IMR-90 (cell line): ENCODE results near the gene RIN1. TPM values are rescaled to one million over a fixed set of nuclear protein-coding genes. Genes with fewer than 3 reads are reported as not detected.

Source experiments
- ATAC-seq: fragments of 200-7000 bp; cut with Tn5 transposase; 2 replicates; pipeline ENCODE4 v1.9.1; 2020; ENCODE audit warnings: low read depth, mild to moderate bottlenecking, moderate library complexity
- BruUV-seq: library from RNA; stranded (reverse); fragments of 400-500 nt; replicated peaks from 2 replicates; lab custom pipeline; 2021; lab: Mats Ljungman, UMichigan
- CTCF ChIA-PET: fragments of 300-600 bp; formaldehyde crosslinking; extraction: SDS; loops from one replicate; lab custom pipeline; 2021; ENCODE audit warnings: antibody characterized with exemption; lab: Yijun Ruan, JAX
- POLR2A ChIA-PET: fragments of 300-600 bp; sonication (Branson Sonifier 250); formaldehyde crosslinking; loops from one replicate; lab custom pipeline; 2022; ENCODE audit warnings: antibody characterized with exemption; ENCODE audit not compliant: unreplicated experiment; lab: Charles Lee
- DNase-seq: peaks from one replicate; pipeline ENCODE4 v3.0.0; 2013
- H2AFZ ChIP-seq: replicated peaks from 2 replicates; pipeline ENCODE3; 2013; ENCODE audit warnings: low read length, mild to moderate bottlenecking; ENCODE audit not compliant: poor library complexity
- H2AK5ac ChIP-seq: 2 replicates; pipeline ENCODE4 v1.6.1; 2013; ENCODE audit warnings: low read depth, low read length, inconsistent platforms
- H2AK9ac ChIP-seq: replicated peaks from 2 replicates; pipeline ENCODE3; 2013; ENCODE audit warnings: mild to moderate bottlenecking, low read depth, low read length, moderate library complexity; ENCODE audit not compliant: poor library complexity
- H2BK120ac ChIP-seq: 2 replicates; pipeline ENCODE4 v1.6.1; 2013; ENCODE audit warnings: low read depth, low read length, inconsistent platforms
- H2BK15ac ChIP-seq: 3 replicates; pipeline ENCODE4 v1.6.1; 2013; ENCODE audit warnings: low read depth, low read length, inconsistent platforms
- H2BK20ac ChIP-seq: 2 replicates; pipeline ENCODE4 v1.6.1; 2013; ENCODE audit warnings: low read depth, mild to moderate bottlenecking, inconsistent platforms, low read length, moderate library complexity
- H2BK5ac ChIP-seq: 2 replicates; pipeline ENCODE4 v1.6.1; 2013; ENCODE audit warnings: mild to moderate bottlenecking, low read depth, low read length, inconsistent platforms; ENCODE audit not compliant: poor library complexity, severe bottlenecking
- H3K14ac ChIP-seq: replicated peaks from 2 replicates; pipeline ENCODE4 v1.6.1; 2013; ENCODE audit warnings: low read depth, low read length, inconsistent platforms
- H3K18ac ChIP-seq: 2 replicates; pipeline ENCODE4 v1.6.1; 2013; ENCODE audit warnings: low read depth, low read length, control low read depth
- H3K23ac ChIP-seq: 2 replicates; pipeline ENCODE4 v1.6.1; 2013; ENCODE audit warnings: low read depth, low read length, inconsistent platforms
- H3K27ac ChIP-seq: 2 replicates; pipeline ENCODE4 v1.5.1; 2013; ENCODE audit warnings: mild to moderate bottlenecking, control low read depth, low read length; ENCODE audit not compliant: insufficient read depth
- H3K27me3 ChIP-seq: 2 replicates; pipeline ENCODE4 v1.6.1; 2013; ENCODE audit warnings: low read length; ENCODE audit not compliant: control insufficient read depth, insufficient read depth
- H3K36me3 ChIP-seq: 2 replicates; pipeline ENCODE4 v1.6.1; 2013; ENCODE audit warnings: low read length, mixed read lengths; ENCODE audit not compliant: control insufficient read depth, insufficient read depth
- H3K4ac ChIP-seq: 2 replicates; pipeline ENCODE4 v1.6.1; 2013; ENCODE audit warnings: low read depth, low read length, inconsistent platforms
- H3K4me1 ChIP-seq: 2 replicates; pipeline ENCODE4 v1.6.1; 2013; ENCODE audit warnings: low read length, mixed read lengths; ENCODE audit not compliant: control insufficient read depth, insufficient read depth
- H3K4me2 ChIP-seq: 2 replicates; pipeline ENCODE4 v1.6.1; 2013; ENCODE audit warnings: low read depth, mild to moderate bottlenecking, control low read depth, low read length, moderate library complexity
- H3K4me3 ChIP-seq: 2 replicates; pipeline ENCODE4 v1.5.1; 2013; ENCODE audit warnings: low read depth, mild to moderate bottlenecking, control low read depth, low read length, moderate library complexity; ENCODE audit not compliant: insufficient read depth
- H3K56ac ChIP-seq: 2 replicates; pipeline ENCODE4 v1.6.1; 2013; ENCODE audit warnings: low read length, inconsistent platforms; ENCODE audit not compliant: insufficient read depth; ENCODE audit errors: extremely low read depth
- H3K79me1 ChIP-seq, 2 experiments: 2 replicates each; pipeline ENCODE4 v1.6.1; 2013; ENCODE audit warnings: low read length in 2 of 2, inconsistent platforms in 1 of 2, low read depth in 1 of 2
- H3K9ac ChIP-seq: 2 replicates; pipeline ENCODE4 v1.6.1; 2013; ENCODE audit warnings: low read depth, low read length, control low read depth
- H3K9me1 ChIP-seq: 2 replicates; pipeline ENCODE4 v1.6.1; 2013; ENCODE audit warnings: low read length, inconsistent platforms; ENCODE audit not compliant: insufficient read depth
- H3K9me3 ChIP-seq: 2 replicates; pipeline ENCODE4 v1.6.1; 2013; ENCODE audit warnings: low read length; ENCODE audit not compliant: control insufficient read depth, insufficient read depth
- H4K20me1 ChIP-seq: 2 replicates; pipeline ENCODE4 v1.6.1; 2013; ENCODE audit warnings: low read length, inconsistent platforms; ENCODE audit not compliant: insufficient read depth
- H4K5ac ChIP-seq: 2 replicates; pipeline ENCODE4 v1.6.1; 2013; ENCODE audit warnings: mild to moderate bottlenecking, low read depth, low read length, control low read depth
- H4K8ac ChIP-seq, 2 experiments: 2 replicates each; pipeline ENCODE4 v1.6.1; 2013; ENCODE audit warnings: low read depth in 2 of 2, low read length in 2 of 2, control low read depth in 1 of 2, inconsistent platforms in 1 of 2
- H4K91ac ChIP-seq: 2 replicates; pipeline ENCODE4 v1.6.1; 2013; ENCODE audit warnings: low read depth, low read length, inconsistent platforms; ENCODE audit not compliant: insufficient read depth
- BHLHE40 ChIP-seq: fragments of 150-350 bp; IDR thresholded peaks from 2 replicates; pipeline ENCODE4 v1.6.1; 2016; ENCODE audit warnings: mild to moderate bottlenecking, low read depth, low read length
- CEBPB ChIP-seq: IDR thresholded peaks from 2 replicates; pipeline ENCODE4 v1.6.1; 2012; ENCODE audit warnings: low read depth, low read length, improper control_type of control experiment
- CHD1 ChIP-seq: IDR thresholded peaks from 2 replicates; pipeline ENCODE4 v1.6.1; 2012; ENCODE audit warnings: low read depth, low read length, improper control_type of control experiment
- FOS ChIP-seq: fragments of 150-350 bp; IDR thresholded peaks from 2 replicates; pipeline ENCODE4 v1.6.1; 2016; ENCODE audit warnings: low read depth, low read length
- MAFK ChIP-seq: IDR thresholded peaks from 2 replicates; pipeline ENCODE4 v1.6.1; 2012; ENCODE audit warnings: low read depth, low read length, improper control_type of control experiment
- MAZ ChIP-seq: IDR thresholded peaks from 2 replicates; pipeline ENCODE4 v1.6.1; 2012; ENCODE audit warnings: low read depth, mild to moderate bottlenecking, low read length, improper control_type of control experiment, moderate library complexity, borderline replicate concordance
- MXI1 ChIP-seq: IDR thresholded peaks from 2 replicates; pipeline ENCODE4 v1.6.1; 2012; ENCODE audit warnings: low read depth, mild to moderate bottlenecking, low read length, moderate library complexity, borderline replicate concordance
- NFE2L2 ChIP-seq: fragments of 150-350 bp; IDR thresholded peaks from 2 replicates; pipeline ENCODE4 v1.6.1; 2016; ENCODE audit warnings: low read depth, mild to moderate bottlenecking, low read length
- POLR2A ChIP-seq: IDR thresholded peaks from 2 replicates; pipeline ENCODE4 v1.6.1; 2012; ENCODE audit warnings: mild to moderate bottlenecking, low read depth, low read length
- RAD21 ChIP-seq: IDR thresholded peaks from 2 replicates; pipeline ENCODE4 v1.6.1; 2012; ENCODE audit warnings: low read length, improper control_type of control experiment
- RCOR1 ChIP-seq: IDR thresholded peaks from 2 replicates; pipeline ENCODE4 v1.6.1; 2012; ENCODE audit warnings: mild to moderate bottlenecking, low read length, improper control_type of control experiment; ENCODE audit not compliant: insufficient replicate concordance
- RFX5 ChIP-seq: IDR thresholded peaks from 2 replicates; pipeline ENCODE4 v1.8.0; 2012; ENCODE audit warnings: low read depth, mild to moderate bottlenecking, low read length, moderate library complexity
- SMC3 ChIP-seq: fragments of 150-350 bp; IDR thresholded peaks from 2 replicates; pipeline ENCODE4 v1.6.1; 2016; ENCODE audit warnings: low read depth, mild to moderate bottlenecking, antibody characterized with exemption, low read length, moderate library complexity
- USF2 ChIP-seq: fragments of 150-350 bp; IDR thresholded peaks from 2 replicates; pipeline ENCODE4 v1.6.1; 2017; ENCODE audit warnings: mild to moderate bottlenecking, antibody characterized with exemption, low read length, low read depth
- WGBS, 2 experiments: methylation state at CpG; one replicate each; pipeline versions ENCODE4 v1.1.5 to v1.1.7; 2013; ENCODE audit warnings: missing lambda C conversion rate in 2 of 2; ENCODE audit not compliant: insufficient read length in 1 of 2; ENCODE audit errors: extremely low coverage in 2 of 2; 5-methylcytosine and 5-hydroxymethylcytosine counted together
- dilution Hi-C: fragments of 300-500 bp; cut with HindIII; formaldehyde crosslinking; loops from one replicate; pipeline ENCODE4 v1.14.3; 2018; ENCODE audit warnings: low sequenced_read_pairs; ENCODE audit not compliant: unreplicated experiment
- in situ Hi-C: fragments of 300-500 bp; cut with MboI; formaldehyde crosslinking; loops from 3 replicates; pipeline ENCODE4 v1.14.3; 2019; ENCODE audit warnings: low sequenced_read_pairs, inconsistent platforms, mixed read lengths
- intact Hi-C: fragments of 100-400 bp; cut with micrococcal nuclease; formaldehyde crosslinking; loops from 2 replicates; pipeline ENCODE4 v1.10.0; 2022
- polyA plus RNA-seq, 3 experiments: library from polyadenylated mRNA; depleted of rRNA; stranded (reverse); fragments of >200 nt; gene quantifications; 2 replicates each; pipeline ENCODE4 v1.2.3, GENCODE V29; 2012; ENCODE audit warnings: low replicate concordance in 1 of 3
- total RNA-seq: library from RNA; depleted of rRNA; stranded (reverse); fragments of >200 nt; gene quantifications from 2 replicates; pipeline ENCODE4 v1.2.3, GENCODE V29; 2012
- TF ChIP-seq, protein P1 (sequence below): conservative IDR thresholded peaks from 2 replicates; pipeline ENCODE4 v1.5.1; 2012; ENCODE audit warnings: mild to moderate bottlenecking, low read depth, low read length, improper control_type of control experiment

RIN1 gene
- total and polyA plus RNA-seq, 2 of the 4 experiments (the other 2 are of a cell fraction), result 9.9 to 20.8 TPM

DNA sequence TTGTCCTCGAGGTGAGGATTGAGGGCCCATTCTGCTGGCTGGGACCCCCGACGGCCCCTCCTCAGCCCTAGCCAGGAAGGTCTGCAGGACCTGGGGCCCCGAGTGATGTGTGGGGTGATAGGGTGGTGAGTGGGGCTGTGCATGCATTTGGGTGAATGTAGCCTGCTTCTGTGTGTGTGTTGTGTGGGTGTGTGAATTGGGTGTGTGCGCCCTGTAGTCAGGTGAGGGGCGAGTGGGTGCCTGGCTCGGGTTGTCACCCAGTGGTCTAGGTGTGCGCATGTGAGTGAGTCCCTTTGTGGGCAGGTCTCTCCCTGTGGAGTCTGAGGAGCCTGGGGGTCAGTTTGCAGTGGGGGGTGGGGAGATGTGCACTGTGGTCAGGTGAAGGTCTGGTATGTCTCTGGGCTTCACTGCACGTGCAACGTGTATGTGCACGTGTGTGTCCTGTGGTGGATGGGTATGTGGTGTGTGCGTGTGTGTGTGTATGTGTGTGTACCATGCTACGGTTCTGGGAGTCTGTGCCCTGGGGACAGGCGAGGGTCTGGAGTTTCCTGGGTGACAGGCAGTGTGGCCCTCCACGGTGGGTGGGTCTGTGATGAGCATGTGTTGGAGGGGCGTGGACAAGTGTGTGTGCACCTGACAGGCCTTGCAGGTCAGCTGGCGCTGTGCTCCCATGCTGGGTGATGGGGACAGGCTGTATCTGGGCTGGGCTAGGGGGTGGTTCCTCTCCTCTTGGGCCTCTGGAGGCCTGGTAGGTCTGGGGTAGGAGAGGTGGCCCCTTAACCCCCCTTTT is 43.5 kb downstream of the RIN1 start:
- Histone ChIP-seq H3K23ac (no peak overlapping the region), H2BK15ac (no peak overlapping the region), H2AK9ac (no peak overlapping the region), H3K14ac (no peak overlapping the region), H2BK5ac (no peak overlapping the region), H3K56ac (no peak overlapping the region), H3K18ac (no peak overlapping the region), H3K9me1 (peaks cover 11% of the 10 kb centered on the region), H3K9me3 (no peaks in the 10 kb centered on the region), H4K20me1 (0 out of 2 replicates have a peak, but pooled peaks cover 2% of the 10 kb centered on the region), H2BK20ac (no peak overlapping the region), H3K27ac (no peak overlapping the region), H4K91ac (no peak overlapping the region), H4K5ac (no peak overlapping the region), H2BK120ac (no peak overlapping the region), H3K4me2 (no peak overlapping the region), H3K4me3 (no peak overlapping the region), H3K79me1 (peaks cover 3 to 10% of the 10 kb centered on the region in 2 experiments; a peak in 3 of 4 replicates), H2AK5ac (no peak overlapping the region), H3K36me3 (no peaks in the 10 kb centered on the region), H3K4me1 (peaks cover 8% of the 10 kb centered on the region), H3K4ac (no peak overlapping the region), H3K27me3 (peaks cover 46% of the 10 kb centered on the region), H3K9ac (no peak overlapping the region), H4K8ac (no peak overlapping the region), H2AFZ (no peak overlapping the region)
- ChIA-PET CTCF (no interaction called here), POLR2A (no interaction called here)
- in situ Hi-C loops (no loop called here), dilution Hi-C loops (no loop called here), intact Hi-C loops (no loop called here)
- DNase-seq (no peak), ATAC-seq (no peak)
- WGBS, 2 experiments, result 64% methylated on average over 13 of the region's 17 CpGs; no CpG with 5 or more reads in 1 of the 2 experiments
- no TSS peak for BruUV-seq
- TF ChIP-seq CEBPB (no peak), RAD21 (no peak), POLR2A (no peak), RFX5 (no peak), NFE2L2 (no peak), BHLHE40 (no peak), SMC3 (no peak), MXI1 (no peak), MAZ (no peak), RCOR1 (no peak), USF2 (no peak), MAFK (no peak), CHD1 (no peak), FOS (no peak)
- TF ChIP-seq, protein P1, sequence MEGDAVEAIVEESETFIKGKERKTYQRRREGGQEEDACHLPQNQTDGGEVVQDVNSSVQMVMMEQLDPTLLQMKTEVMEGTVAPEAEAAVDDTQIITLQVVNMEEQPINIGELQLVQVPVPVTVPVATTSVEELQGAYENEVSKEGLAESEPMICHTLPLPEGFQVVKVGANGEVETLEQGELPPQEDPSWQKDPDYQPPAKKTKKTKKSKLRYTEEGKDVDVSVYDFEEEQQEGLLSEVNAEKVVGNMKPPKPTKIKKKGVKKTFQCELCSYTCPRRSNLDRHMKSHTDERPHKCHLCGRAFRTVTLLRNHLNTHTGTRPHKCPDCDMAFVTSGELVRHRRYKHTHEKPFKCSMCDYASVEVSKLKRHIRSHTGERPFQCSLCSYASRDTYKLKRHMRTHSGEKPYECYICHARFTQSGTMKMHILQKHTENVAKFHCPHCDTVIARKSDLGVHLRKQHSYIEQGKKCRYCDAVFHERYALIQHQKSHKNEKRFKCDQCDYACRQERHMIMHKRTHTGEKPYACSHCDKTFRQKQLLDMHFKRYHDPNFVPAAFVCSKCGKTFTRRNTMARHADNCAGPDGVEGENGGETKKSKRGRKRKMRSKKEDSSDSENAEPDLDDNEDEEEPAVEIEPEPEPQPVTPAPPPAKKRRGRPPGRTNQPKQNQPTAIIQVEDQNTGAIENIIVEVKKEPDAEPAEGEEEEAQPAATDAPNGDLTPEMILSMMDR, result no peak
